Activated T-helper 2 cell treated with anti-CD3 and anti-CD28 coated beads, Interferon-gamma antibody, Interleukin-2, Interleukin-4, amounts not matched to agents 10 μg/mL and 5 μg/mL and 100 μg/mL, durations not matched to agents 14 hours and 24 hours and 36 hours (primary cell): Measurements from ENCODE around the gene TXNDC2. TPM values are rescaled to one million over a fixed set of nuclear protein-coding genes. Genes with fewer than 3 reads are reported as not detected.

Experiments used
- DNase-seq: peaks from one replicate; pipeline ENCODE4 v3.0.0; 2021; ENCODE audit warnings: low spot score
- H3K27ac Mint-ChIP-seq: one replicate; pipeline ENCODE4 v1.8.0; 2021; ENCODE audit warnings: mixed read lengths
- H3K27me3 Mint-ChIP-seq: one replicate; pipeline ENCODE4 v1.8.0; 2021; ENCODE audit warnings: low read depth, mixed read lengths
- H3K36me3 Mint-ChIP-seq: one replicate; pipeline ENCODE4 v1.8.0; 2021; ENCODE audit warnings: low read depth, mixed read lengths
- H3K4me1 Mint-ChIP-seq: one replicate; pipeline ENCODE4 v1.8.0; 2021; ENCODE audit warnings: low read depth, mixed read lengths
- H3K4me3 Mint-ChIP-seq: one replicate; pipeline ENCODE4 v1.8.0; 2021; ENCODE audit warnings: low read depth, mild to moderate bottlenecking, moderate library complexity, mixed read lengths
- H3K9me3 Mint-ChIP-seq: one replicate; pipeline ENCODE4 v1.8.0; 2021; ENCODE audit warnings: mixed read lengths
- intact Hi-C: fragments of 100-400 bp; cut with micrococcal nuclease; formaldehyde crosslinking; loops from one replicate; pipeline ENCODE4 v1.15.1; 2023
- total RNA-seq: library from RNA; stranded (reverse); gene quantifications from 2 replicates; pipeline ENCODE4 v1.2.3, GENCODE V29; 2022

Gene TXNDC2
- total RNA-seq, 1 donor from 2014 or later = 0.39 TPM

- no peaks in the 10 kb centered on the region for H3K27me3 Mint-ChIP-seq
- H3K4me1 Mint-ChIP-seq = peaks cover 30% of the 10 kb centered on the region
- intact Hi-C loops = loop anchor here (5.0 kb wide), 1 partner anchor 34 kb away; no protein-coding TSS in a partner anchor
- peaks cover 25% of the 10 kb centered on the region for H3K9me3 Mint-ChIP-seq
- H3K36me3 Mint-ChIP-seq = peaks cover 19% of the 10 kb centered on the region
- no peak for DNase-seq
- no peak overlapping the region for H3K27ac Mint-ChIP-seq
- no peak overlapping the region for H3K4me3 Mint-ChIP-seq
These were observed 22.5 kb upstream of the TXNDC2 start for GRCh38 chr18:9863282-9863681.

GRCh38 chr18:9865764-9866490 is 19.8 kb upstream of the TXNDC2 start:
- Mint-ChIP-seq H3K27me3 (no peaks in the 10 kb centered on the region), H3K27ac (no peak overlapping the region), H3K4me3 (no peak overlapping the region), H3K36me3 (peaks cover 19% of the 10 kb centered on the region), H3K4me1 (peaks cover 50% of the 10 kb centered on the region), H3K9me3 (peaks cover 25% of the 10 kb centered on the region)
- DNase-seq = no peak
- intact Hi-C loops = no loop called here

GRCh38 chr18:9866627-9867026 is 19.1 kb upstream of the TXNDC2 start:
- intact Hi-C loops = no loop called here
- H3K4me1 Mint-ChIP-seq = peaks cover 51% of the 10 kb centered on the region

GRCh38 chr18:9867071-9867594 is 18.6 kb upstream of the TXNDC2 start:
- Mint-ChIP-seq H3K4me1 (peaks cover 46% of the 10 kb centered on the region), H3K27ac (no peak overlapping the region), H3K36me3 (peaks cover 16% of the 10 kb centered on the region), H3K27me3 (no peaks in the 10 kb centered on the region), H3K9me3 (peaks cover 21% of the 10 kb centered on the region), H3K4me3 (no peak overlapping the region)
- intact Hi-C loops = no loop called here
- no peak for DNase-seq

More at GRCh38 chr18:9866627-9867026, 19.1 kb upstream of the TXNDC2 start:
- H3K27me3 Mint-ChIP-seq = no peaks in the 10 kb centered on the region
- no peak overlapping the region for H3K27ac Mint-ChIP-seq
- no peak for DNase-seq
- H3K36me3 Mint-ChIP-seq = peaks cover 18% of the 10 kb centered on the region
- H3K4me3 Mint-ChIP-seq = no peak overlapping the region
- H3K9me3 Mint-ChIP-seq = peaks cover 23% of the 10 kb centered on the region

- H3K9me3 Mint-ChIP-seq = peaks cover 21% of the 10 kb centered on the region
- no peak for DNase-seq
- H3K27me3 Mint-ChIP-seq = no peaks in the 10 kb centered on the region
- H3K4me1 Mint-ChIP-seq = peaks cover 33% of the 10 kb centered on the region
- no peak overlapping the region for H3K4me3 Mint-ChIP-seq
- H3K36me3 Mint-ChIP-seq = peaks cover 16% of the 10 kb centered on the region
- peak overlapping the region; percentile 9 for H3K27ac Mint-ChIP-seq
- intact Hi-C loops = no loop called here
These were observed 16.7 kb upstream of the TXNDC2 start for GRCh38 chr18:9868857-9869714.

- DNase-seq = no peak
These were observed 15.9 kb upstream of the TXNDC2 start for GRCh38 chr18:9869715-9870430.

GRCh38 chr18:9870431-9871008 is 15.3 kb upstream of the TXNDC2 start:
- Mint-ChIP-seq H3K27me3 (no peaks in the 10 kb centered on the region), H3K4me3 (no peak overlapping the region), H3K4me1 (peaks cover 40% of the 10 kb centered on the region), H3K27ac (peak overlapping the region; percentile 53), H3K36me3 (peaks cover 12% of the 10 kb centered on the region), H3K9me3 (peaks cover 16% of the 10 kb centered on the region)
- no peak for DNase-seq
- intact Hi-C loops = loop anchor here (10.0 kb wide), 1 partner anchor 654 kb away; the partner anchor contains the start of gene NAPG

More at GRCh38 chr18:9869715-9870430, 15.9 kb upstream of the TXNDC2 start:
- Mint-ChIP-seq H3K27ac (peak overlapping the region; percentile 53), H3K36me3 (peaks cover 16% of the 10 kb centered on the region), H3K9me3 (peaks cover 21% of the 10 kb centered on the region), H3K27me3 (no peaks in the 10 kb centered on the region), H3K4me1 (peaks cover 35% of the 10 kb centered on the region), H3K4me3 (no peak overlapping the region)
- intact Hi-C loops = loop anchor here (10.0 kb wide), 1 partner anchor 655 kb away; the partner anchor contains the start of gene NAPG

GRCh38 chr18:9871244-9871746 is 14.5 kb upstream of the TXNDC2 start:
- Mint-ChIP-seq H3K27me3 (no peaks in the 10 kb centered on the region), H3K4me1 (peaks cover 42% of the 10 kb centered on the region), H3K9me3 (peaks cover 8% of the 10 kb centered on the region), H3K27ac (no peak overlapping the region), H3K36me3 (peaks cover 4% of the 10 kb centered on the region), H3K4me3 (no peak overlapping the region)
- intact Hi-C loops = loop anchor here (10.0 kb wide), 1 partner anchor 654 kb away; the partner anchor contains the start of gene NAPG
- DNase-seq = no peak

- intact Hi-C loops = loop anchor here (10.0 kb wide), 1 partner anchor 652 kb away; the partner anchor contains the start of gene NAPG
- Mint-ChIP-seq H3K4me1 (peaks cover 56% of the 10 kb centered on the region), H3K36me3 (no peaks in the 10 kb centered on the region), H3K27me3 (no peaks in the 10 kb centered on the region), H3K4me3 (no peak overlapping the region), H3K9me3 (no peaks in the 10 kb centered on the region), H3K27ac (no peak overlapping the region)
- DNase-seq = no peak
These were observed 12.9 kb upstream of the TXNDC2 start for GRCh38 chr18:9872823-9873222.

GRCh38 chr18:9874728-9875127 is 11.0 kb upstream of the TXNDC2 start:
- intact Hi-C loops = loop anchor here (10.0 kb wide), 1 partner anchor 650 kb away; the partner anchor contains the start of gene NAPG
- H3K9me3 Mint-ChIP-seq = no peaks in the 10 kb centered on the region
- H3K27me3 Mint-ChIP-seq = no peaks in the 10 kb centered on the region
- peaks cover 42% of the 10 kb centered on the region for H3K4me1 Mint-ChIP-seq
- no peak overlapping the region for H3K27ac Mint-ChIP-seq
- H3K36me3 Mint-ChIP-seq = no peaks in the 10 kb centered on the region
- no peak for DNase-seq
- H3K4me3 Mint-ChIP-seq = no peak overlapping the region

- Mint-ChIP-seq H3K27ac (peak overlapping the region; percentile 81), H3K4me3 (no peak overlapping the region), H3K4me1 (peaks cover 28% of the 10 kb centered on the region), H3K27me3 (no peaks in the 10 kb centered on the region), H3K36me3 (no peaks in the 10 kb centered on the region), H3K9me3 (no peaks in the 10 kb centered on the region)
- DNase-seq = no peak
- intact Hi-C loops = loop anchor here (10.0 kb wide), 1 partner anchor 648 kb away; the partner anchor contains the start of gene NAPG
These were observed 9.4 kb upstream of the TXNDC2 start for GRCh38 chr18:9876212-9876866.
